ENCODE data around the gene TAF6. TPM values are rescaled to one million over a fixed set of nuclear protein-coding genes. Genes with fewer than 3 reads are reported as not detected.

TAF6 gene
- total RNA-seq, 1 experiment from 2014 or later = 87.1 TPM

DNA sequence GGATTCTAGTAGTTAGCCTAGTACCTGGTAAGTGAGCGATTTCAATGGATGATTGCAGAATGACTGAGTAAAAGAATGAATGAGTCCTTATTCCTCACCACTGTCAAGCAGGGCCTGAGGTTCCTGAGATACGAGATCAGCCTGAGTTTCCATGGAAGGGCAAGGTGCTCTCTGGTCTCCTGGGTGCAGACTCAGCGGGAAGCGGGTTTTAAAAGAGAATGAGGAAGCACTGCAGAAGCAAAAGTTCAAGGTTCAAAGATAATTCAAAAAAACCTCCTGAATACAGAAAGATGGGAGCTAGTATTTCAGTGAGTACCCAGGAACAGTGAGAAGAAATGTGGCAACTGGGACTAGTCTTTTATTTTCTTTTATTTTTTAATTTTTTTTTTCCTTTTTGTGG lies 42.0 kb downstream of the TAF6 start:
- Histone ChIP-seq H3K79me2 (ENCODE audit: insufficient read depth, low read length) (peaks cover 32% of the 10 kb centered on the region), H3K79me1 (ENCODE audit: insufficient read depth, low read depth, low read length, poor library complexity, severe bottlenecking) (no peaks in the 10 kb centered on the region), H4K20me1 (ENCODE audit: control insufficient read depth, insufficient read depth, insufficient read length) (no peaks in the 10 kb centered on the region), H4K91ac (ENCODE audit: insufficient read length, low read depth, low read length) (no peak overlapping the region), H3K4me2 (ENCODE audit: insufficient read depth, insufficient read length, low read length) (no peak overlapping the region), H3K9ac (ENCODE audit: extremely low read depth, insufficient read length, low read length) (no peak overlapping the region), H3K4me1 (ENCODE audit: insufficient read depth, low read length) (peaks cover 3% of the 10 kb centered on the region; the same call in 1 of the 2 replicates), H3K18ac (ENCODE audit: insufficient read length, low read depth, low read length) (no peak overlapping the region), H2BK15ac (ENCODE audit: low read depth, low read length) (no peak overlapping the region), H3K14ac (ENCODE audit: insufficient read depth, low read length) (no peak overlapping the region), H3K27me3 (ENCODE audit: insufficient read depth, low read length) (no peaks in the 10 kb centered on the region), H3K56ac (ENCODE audit: insufficient read length, low read depth, low read length) (no peak overlapping the region), H2AK5ac (ENCODE audit: insufficient read length, low read length) (no peak overlapping the region), H3K4ac (ENCODE audit: low read depth, low read length) (no peak overlapping the region), H3K23ac (ENCODE audit: insufficient read length, low read depth, low read length) (no peak overlapping the region), H4K8ac (replicated peaks; ENCODE audit: insufficient read length, low read depth, low read length) (no peak overlapping the region), H2AFZ (ENCODE audit: low read length) (no peak overlapping the region), H4K5ac (ENCODE audit: insufficient read length, low read depth, low read length) (no peak overlapping the region), H3T11ph (ENCODE audit: low read length) (no peak overlapping the region), H2BK120ac (ENCODE audit: low read depth, low read length, poor library complexity, severe bottlenecking) (no peak overlapping the region), H2BK20ac (ENCODE audit: low read depth, low read length, poor library complexity, severe bottlenecking) (no peak overlapping the region), H3K27ac (ENCODE audit: insufficient read length, low read depth, low read length) (no peak overlapping the region), H3K9me3 (ENCODE audit: control insufficient read depth, low read depth, low read length) (peaks cover 34% of the 10 kb centered on the region), H2BK5ac (ENCODE audit: insufficient read length, low read length) (no peak overlapping the region), H3K23me2 (ENCODE audit: insufficient read length, low read depth, low read length, poor library complexity, severe bottlenecking) (peaks cover 6% of the 10 kb centered on the region), H2BK12ac (ENCODE audit: insufficient read length, low read depth, low read length) (no peak overlapping the region)
- H3K9me3 Mint-ChIP-seq = peaks cover 48 to 73% of the 10 kb centered on the region in 2 experiments
- 0 out of 7 replicates have a peak overlapping the region, but pooled peaks of 1 of the 3 experiments have one; percentile 43 for H3K27ac Mint-ChIP-seq
- DNase-seq = no peak
- H3K4me3 Mint-ChIP-seq = no peak overlapping the region
- H3K36me3 Mint-ChIP-seq (ENCODE audit: insufficient read depth in 1 of 3, low read depth in 3 of 3) = peaks cover 84 to 86% (median 86%) of the 10 kb centered on the region in 3 experiments
- no peaks in the 10 kb centered on the region for H3K27me3 Mint-ChIP-seq (ENCODE audit: low read depth)
- no CpG with 5 or more reads among the region's 4 CpGs for WGBS (ENCODE audit: extremely low coverage, insufficient read length, low lambda C conversion rate)
- TF ChIP-seq, protein P1, sequence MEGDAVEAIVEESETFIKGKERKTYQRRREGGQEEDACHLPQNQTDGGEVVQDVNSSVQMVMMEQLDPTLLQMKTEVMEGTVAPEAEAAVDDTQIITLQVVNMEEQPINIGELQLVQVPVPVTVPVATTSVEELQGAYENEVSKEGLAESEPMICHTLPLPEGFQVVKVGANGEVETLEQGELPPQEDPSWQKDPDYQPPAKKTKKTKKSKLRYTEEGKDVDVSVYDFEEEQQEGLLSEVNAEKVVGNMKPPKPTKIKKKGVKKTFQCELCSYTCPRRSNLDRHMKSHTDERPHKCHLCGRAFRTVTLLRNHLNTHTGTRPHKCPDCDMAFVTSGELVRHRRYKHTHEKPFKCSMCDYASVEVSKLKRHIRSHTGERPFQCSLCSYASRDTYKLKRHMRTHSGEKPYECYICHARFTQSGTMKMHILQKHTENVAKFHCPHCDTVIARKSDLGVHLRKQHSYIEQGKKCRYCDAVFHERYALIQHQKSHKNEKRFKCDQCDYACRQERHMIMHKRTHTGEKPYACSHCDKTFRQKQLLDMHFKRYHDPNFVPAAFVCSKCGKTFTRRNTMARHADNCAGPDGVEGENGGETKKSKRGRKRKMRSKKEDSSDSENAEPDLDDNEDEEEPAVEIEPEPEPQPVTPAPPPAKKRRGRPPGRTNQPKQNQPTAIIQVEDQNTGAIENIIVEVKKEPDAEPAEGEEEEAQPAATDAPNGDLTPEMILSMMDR (conservative IDR thresholded peaks at IDR 0.05) = no peak
- H3K4me1 Mint-ChIP-seq = peaks cover 7 to 14% of the 10 kb centered on the region in 2 experiments
